OCI-LY7 (cell line): Measurements from ENCODE around the gene IL17D.

Experiments
- CTCF ChIP-seq: fragments of 200-600 bp; sonication (generic); conservative IDR thresholded peaks from 2 replicates; pipeline ENCODE4 v1.5.1; 2014; ENCODE audit warnings: mild to moderate bottlenecking, antibody characterized with exemption, low read length, moderate library complexity, mixed read lengths
- EZH2phosphoT487 ChIP-seq: fragments of 200-600 bp; sonication (generic); IDR thresholded peaks from 2 replicates; pipeline ENCODE4 v1.6.1; 2018; ENCODE audit warnings: low read depth, borderline replicate concordance, mild to moderate bottlenecking, mixed run types, antibody characterized with exemption, low read length, moderate library complexity, mixed read lengths

GRCh38 chr13:20669162-20669561, 34.3 kb upstream of the IL17D start:
- TF ChIP-seq EZH2phosphoT487 (no peak), CTCF (no peak)
